ENCODE measurements around the gene EPS8.

DNA sequence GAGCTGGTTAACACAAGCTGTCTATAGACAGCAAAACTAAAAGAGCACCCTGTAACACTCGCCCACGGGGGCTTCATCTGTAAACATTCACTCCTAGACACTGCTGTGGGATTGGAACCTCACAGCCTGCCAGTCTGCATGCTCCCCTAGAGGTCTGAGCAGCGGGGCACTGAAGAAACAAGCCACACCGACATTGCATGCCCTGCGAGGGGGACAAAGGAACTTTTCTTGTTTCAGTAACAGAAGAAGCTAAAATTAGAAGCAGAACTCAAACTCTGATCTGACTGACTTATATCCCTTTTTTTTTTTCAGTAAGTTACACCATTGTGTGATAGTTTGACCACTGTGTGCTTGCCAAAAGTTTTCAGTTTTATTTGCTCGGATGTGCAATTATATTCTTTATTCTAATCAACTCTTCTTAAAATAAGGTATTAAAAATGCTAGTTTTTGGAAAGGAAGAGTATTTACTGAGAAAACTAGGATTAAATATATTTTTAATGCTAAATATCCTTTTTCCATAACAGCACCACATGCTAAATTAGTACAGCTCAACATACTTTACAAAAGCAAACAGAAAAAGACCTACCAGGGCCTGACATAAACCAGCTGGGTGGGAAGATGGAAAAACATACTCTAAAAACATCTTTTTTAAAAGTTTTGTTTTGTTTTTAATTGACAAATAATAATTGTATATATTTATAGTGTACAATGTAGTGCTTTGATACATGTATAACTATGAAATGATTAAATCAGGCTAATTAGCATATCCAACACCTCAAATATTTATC, 100.2 kb downstream of the EPS8 start:
- TF ChIP-seq GATA2 (IDR thresholded peaks at IDR 0.05; ENCODE audit: low read depth, low read length) (no peak), GATA3 (IDR thresholded peaks at IDR 0.05; ENCODE audit: low read depth, low read length) (no peak)

All from SH-SY5Y (cell line).